GM15510 (cell line): ENCODE data around the gene RCBTB1.

ENCODE experiments used
- POLR2A ChIP-seq: IDR thresholded peaks from 3 replicates; pipeline ENCODE4 v1.6.1; 2011; ENCODE audit warnings: borderline replicate concordance; ENCODE audit not compliant: insufficient read length; ENCODE audit errors: extremely low read depth

Gene RCBTB1

DNA sequence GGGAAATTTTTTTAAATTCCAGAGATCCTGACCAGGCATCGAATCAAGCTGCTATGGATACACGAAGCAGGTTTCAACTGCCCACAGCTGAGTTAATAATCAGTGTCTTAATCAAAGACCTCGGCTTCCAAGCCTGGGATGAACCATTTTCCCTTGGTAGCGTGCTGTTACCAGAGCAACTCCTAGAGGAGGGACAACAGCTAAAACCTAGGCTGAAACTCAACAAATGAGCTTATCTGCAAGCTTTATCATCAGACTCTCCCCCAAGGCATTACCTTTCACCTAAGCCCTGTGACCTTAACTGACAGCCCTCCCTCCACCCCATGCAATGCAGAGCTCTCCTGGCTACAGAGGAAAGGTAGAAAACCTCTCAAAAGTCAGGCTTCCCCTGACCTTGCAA, 39.7 kb downstream of the RCBTB1 start:
- no peak for TF ChIP-seq POLR2A

DNA sequence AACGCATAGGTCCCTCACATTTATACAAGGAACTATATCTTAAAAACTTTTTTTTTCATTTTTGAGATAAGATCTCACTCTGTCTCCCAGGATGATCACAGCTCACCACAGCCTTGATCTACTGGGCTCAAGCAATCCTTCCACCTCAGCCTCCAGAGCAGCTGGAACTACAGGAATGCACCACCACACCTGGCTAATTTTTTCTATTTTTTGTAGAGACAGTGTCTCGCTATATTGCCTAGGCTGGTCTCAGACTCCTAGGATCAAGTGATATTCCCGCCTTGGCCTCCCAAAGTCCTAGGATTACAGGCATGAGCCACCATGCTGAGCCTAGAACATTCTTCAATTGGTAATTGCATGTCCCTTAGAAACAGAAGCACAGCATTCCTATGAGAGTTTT, 41.7 kb downstream of the RCBTB1 start:
- no peak for TF ChIP-seq POLR2A

DNA sequence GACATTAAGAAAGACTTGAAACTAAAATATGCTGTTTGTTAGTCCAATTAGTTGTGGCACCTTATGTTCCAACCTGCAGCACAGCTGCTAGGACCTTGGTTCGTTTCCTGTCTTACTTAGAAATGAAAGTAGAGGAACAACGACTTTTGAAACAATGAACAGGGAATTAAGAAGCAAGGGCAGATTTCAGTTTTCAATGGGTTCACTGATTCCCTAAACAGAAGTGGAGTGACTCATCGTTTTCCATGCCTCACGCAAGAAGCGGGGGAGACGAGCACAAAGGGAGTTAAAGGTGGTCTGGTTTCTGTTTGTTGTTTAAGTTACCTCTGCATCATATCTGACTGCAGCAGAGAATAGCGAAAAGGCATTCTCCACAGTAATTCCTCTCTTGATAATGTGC, 44.8 kb downstream of the RCBTB1 start:
- TF ChIP-seq POLR2A = no peak

DNA sequence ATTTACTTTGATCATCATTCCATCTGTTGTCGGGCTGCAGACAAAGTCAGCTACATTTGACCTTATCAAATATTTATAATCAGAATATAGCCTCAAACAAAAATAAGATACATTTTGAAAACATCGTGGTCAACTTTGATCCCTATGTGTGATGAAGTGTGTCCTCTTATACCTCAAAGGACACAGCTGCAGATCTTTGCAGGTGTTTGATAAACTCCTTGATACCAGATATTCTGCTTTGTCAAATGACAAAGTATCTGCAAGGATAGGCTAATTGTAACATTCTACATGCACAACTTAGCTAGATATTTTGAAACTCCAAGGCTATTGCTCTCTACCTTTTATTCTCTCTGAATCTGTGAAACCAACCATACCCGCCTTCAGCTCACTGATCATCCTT, 45.6 kb downstream of the RCBTB1 start:
- no peak for TF ChIP-seq POLR2A

DNA sequence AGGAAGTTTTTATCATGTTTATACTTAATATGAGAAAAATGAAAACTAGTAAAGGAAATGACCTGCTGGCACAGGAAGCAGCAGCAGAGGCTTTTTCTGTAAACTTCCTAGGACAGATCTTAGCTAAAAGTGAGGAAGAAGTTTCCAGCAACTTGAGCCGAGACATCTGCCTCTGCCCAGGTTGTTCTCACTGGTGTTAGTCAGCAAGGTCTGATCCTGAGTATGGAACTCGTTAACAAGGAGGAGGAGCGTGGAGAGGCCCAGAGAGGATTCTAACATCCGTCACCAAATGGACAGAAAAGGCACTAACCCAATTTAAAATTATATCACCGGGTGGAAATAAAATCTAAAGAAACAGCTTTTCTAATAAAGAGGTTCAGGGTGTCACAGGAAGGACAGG, 46.0 kb downstream of the RCBTB1 start:
- no peak for TF ChIP-seq POLR2A

DNA sequence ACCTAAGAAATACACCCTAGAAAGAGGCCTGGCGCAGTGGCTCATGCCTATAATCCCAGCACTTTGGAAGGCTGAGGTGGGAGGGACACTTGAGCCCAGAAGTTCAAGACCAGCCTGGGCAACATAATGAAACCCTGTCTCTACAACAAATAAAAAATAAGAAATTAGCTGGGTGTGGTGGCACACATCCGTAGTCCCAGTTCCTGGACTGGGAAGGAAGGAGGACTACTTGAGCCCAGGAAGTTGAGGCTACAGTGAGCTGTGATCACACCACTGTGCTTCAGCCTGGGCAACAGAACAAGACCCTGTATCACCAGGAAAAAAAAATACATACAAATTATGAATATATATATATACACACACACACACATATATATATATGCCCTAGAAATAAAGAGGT, 47.0 kb downstream of the RCBTB1 start:
- TF ChIP-seq POLR2A = no peak

DNA sequence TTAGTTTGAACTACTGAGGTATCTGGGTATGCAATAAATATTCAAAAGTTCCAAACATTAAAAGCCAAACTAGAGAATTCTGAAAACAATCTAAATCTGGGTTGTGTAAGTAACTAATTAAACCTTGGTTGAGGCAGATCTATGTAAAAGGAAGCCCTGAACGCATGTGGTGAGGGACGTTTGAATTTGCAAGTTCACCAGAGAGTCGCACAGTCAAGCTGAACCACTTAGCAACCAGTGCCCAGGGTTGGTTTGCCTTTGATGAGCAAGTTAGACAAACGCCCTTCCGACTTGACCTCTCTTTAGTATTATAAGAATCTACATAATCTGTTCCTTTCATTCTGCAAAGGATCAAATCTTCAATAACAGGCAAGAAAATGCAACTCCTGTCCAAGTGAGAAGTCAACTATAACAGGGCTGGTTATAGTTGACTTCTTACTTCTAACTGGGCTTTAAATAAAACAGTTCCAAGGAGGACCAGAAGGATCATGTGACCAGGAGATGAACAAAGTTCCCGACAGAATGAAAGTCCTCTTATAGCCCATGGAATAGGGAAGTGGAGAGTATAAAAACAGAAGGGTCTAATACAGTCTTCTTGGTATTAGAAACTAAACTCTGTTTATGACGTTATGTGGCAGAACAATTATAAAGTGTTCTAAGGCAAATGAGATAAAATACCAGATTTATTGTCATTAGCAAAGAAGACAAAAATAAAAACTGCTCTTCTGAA, 49.0 kb downstream of the RCBTB1 start:
- no peak for TF ChIP-seq POLR2A

DNA sequence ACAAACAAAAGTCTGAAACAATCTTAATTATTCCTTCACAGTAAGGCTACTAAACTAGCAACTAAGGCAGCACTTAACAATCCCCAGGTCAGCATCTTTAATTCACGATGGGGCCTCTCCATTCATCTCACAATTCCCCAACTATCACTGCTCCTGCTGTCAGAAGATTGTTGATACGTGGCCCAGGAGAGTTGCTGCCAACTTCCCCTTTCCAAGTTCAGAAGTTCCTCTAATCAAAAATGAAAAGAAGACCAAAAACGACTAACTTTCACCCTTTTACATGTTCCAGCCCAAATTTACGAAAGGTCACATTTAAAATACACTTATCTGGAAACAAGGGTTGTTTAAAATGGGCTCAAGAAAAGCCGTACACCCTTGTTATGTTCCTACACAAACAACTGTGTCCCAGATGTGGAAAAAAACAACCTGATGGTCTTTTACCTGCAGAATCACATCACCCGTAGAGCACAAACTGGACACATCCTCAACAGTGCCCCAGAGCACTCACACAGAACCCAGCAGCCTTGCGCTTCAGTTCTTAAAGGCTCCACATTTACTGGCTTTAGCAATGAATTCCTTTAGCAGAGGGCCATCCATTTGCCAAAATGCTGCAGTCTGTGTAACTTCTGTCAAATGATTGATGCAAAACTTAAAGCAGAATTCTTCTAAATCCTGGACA, 51.6 kb downstream of the RCBTB1 start:
- TF ChIP-seq POLR2A = no peak

DNA sequence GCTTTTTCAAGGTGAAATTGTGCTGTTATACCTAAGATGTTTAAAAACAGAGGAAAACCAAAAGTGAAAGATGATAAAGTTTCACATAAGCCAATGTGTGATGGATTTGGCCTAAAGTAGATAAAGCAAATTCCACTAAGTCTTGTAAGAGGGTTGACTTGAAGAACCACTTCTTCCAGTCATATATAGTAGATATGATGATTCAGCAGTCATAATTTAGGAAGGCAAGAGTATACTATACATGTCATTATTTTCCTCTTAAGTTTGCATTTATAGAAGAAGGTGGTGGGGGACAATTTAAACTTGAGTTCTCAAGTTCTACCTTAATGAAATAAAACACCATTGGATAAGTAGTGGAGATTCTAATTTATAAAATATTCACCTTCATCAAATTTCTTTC, 52.3 kb downstream of the RCBTB1 start:
- TF ChIP-seq POLR2A = no peak

DNA sequence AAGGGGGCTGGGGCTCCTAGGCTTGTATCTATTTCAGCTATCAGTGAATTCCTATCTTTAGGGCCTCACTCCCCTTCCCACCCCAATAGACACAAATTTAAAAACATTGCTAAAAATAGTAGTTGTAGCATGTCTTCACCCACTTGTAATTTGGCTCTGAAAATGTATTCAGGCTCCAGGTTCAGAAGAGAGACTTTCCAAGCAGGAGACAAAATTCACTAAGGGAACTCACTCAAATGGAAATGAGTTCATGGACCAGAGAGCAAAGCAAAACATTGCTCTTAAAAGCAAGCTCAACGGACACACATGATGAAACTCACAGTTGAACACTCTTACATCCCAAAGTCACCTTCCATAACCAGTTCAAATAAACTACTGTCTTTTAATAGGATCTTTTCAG, 52.8 kb downstream of the RCBTB1 start:
- no peak for TF ChIP-seq POLR2A

DNA sequence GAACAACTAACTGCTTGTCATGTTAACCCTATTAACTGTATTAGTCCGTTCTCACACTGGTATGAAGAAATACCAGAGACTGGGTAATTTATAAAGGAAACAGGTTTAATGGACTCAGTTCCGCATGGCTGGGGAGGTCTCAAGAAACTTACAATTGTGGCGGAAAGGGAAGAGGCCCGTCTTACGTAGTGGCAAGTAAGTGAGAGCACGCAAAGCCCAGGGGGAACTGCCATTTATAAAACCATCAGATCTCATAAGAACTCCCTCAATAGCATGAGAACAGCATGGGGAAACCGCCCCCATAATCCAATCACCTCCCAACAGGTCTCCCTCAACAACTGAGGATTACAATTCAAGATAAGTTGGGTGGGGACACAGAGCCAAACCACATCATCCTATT, 54.9 kb downstream of the RCBTB1 start:
- no peak for TF ChIP-seq POLR2A

DNA sequence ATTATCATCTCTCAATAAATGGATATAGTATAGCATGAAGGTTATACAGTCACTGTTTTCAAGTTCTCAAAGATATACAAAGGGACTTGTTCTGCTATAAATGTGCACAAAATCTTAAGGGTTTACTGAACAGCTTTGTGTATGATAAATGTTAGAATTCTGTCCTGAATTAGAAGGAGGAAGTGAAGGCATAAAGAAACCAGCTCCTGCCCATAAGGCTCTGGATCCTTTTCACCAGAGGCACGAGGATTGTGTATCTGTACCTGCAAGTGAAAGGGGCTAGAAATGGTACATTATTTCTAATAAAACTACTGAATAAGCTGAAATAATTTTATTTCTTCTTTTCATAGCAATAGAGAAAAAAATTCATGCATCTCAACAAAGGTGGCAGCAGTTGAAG, 57.2 kb downstream of the RCBTB1 start:
- TF ChIP-seq POLR2A = no peak

DNA sequence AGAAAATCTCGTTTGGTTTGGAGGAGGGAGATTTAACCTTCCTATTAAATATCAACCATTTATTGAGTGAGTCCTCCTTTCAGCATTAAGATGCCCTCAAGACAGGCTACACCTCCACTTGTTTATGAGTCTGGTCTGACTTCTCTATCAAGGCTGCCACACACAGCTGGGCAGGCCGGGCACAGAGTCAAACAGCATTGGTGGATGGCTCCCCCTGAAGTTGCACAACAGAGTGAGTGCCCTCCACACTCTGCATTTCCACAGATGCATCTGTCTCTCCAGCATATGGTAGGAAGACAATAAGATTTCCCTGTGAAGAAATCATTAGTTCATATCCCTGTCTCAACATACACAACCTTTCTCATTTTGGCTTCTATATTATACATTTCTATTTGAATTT, 58.2 kb downstream of the RCBTB1 start:
- no peak for TF ChIP-seq POLR2A

DNA sequence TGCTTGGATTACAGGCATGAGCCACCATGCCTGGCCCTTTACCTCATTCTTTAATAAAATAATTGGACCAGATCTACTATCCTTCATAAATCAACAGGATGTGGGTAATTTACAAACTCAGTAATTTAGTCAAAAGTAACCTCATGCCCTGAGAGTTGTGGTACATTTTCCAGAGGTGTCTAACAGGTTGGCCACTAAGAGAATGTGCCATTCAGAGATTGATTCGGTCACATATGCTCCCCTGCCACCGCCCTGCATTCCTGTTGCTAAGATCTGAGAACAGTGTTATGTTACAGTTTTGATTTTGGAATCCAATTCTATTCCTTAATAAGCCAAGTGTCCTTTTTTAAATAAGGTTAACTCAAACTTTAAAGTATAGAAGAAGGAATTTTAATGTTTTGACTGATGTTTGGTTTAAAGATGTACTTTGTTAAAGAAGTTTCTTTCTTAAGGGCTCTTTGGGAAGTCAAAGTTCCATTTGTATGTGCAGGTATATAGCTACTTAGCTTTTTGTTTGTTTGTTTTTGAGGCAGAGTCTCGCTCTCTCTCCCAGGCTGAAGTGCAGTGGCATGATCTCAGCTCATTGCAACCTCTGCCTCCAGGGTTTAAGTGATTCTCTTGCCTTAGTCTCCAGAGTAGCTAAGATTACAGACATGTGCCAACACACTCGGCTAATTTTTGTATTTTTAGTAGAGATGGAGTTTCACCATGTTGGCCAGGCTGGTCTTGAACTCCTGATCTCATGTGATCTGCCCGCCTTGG, 60.4 kb downstream of the RCBTB1 start:
- TF ChIP-seq POLR2A = no peak

DNA sequence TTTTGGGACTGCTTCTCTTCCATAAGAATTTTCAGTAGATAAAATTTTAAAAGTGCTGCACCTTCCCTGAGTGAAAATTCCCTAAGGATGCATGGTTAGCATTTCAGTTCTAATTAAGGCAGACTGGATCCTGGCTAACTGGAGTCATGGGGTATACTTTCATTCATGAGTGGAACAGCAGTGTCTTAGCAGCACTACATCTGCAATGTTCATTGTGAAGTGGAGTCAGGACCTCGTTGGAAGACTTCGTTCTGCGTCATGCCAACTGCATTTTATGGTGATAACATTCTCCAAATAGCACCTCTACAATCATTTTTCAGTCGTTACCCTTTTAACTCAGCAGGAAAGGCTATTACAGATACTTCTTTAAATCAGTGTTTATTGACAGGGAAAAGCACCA, 64.1 kb downstream of the RCBTB1 start:
- no peak for TF ChIP-seq POLR2A

DNA sequence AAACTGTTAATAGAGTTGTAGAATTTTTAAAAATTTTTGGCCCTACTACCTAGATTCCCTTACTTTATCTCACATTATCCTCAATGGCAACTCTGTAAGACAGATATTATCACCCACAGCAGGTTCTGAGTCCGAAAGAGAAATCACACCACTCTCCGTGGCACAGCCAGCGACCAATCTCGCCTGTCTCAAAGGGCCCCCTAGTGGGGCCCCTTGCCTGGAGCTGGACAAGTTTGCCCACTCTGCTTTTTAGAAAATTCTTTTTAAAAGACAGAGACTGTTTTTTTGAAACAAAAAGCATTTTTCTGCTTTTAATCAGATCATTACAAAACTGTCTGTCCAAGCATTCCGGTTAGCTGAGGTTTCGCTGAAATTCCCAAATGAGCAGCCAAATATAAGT, 67.9 kb downstream of the RCBTB1 start:
- no peak for TF ChIP-seq POLR2A
